Stimulated activated CD4-positive, alpha-beta T cell treated with anti-CD3 and anti-CD28 coated beads, Interleukin-1b, Interleukin-23, amount 100 ng/mL, for 48 hours (primary cell): ENCODE data around the gene AKAP9.
A peak's percentile ranks its signal among the peaks of the same experiment; 100 is the strongest.
"Not testable (repeated sequence)": the region's sequence is repeated elsewhere in the genome, so short reads cannot be mapped to it uniquely, and the experiment has no call there.

Experiments used
- DNase-seq: peaks from one replicate; pipeline ENCODE4 v3.0.0-alpha.2; 2020

AKAP9 gene

DNA sequence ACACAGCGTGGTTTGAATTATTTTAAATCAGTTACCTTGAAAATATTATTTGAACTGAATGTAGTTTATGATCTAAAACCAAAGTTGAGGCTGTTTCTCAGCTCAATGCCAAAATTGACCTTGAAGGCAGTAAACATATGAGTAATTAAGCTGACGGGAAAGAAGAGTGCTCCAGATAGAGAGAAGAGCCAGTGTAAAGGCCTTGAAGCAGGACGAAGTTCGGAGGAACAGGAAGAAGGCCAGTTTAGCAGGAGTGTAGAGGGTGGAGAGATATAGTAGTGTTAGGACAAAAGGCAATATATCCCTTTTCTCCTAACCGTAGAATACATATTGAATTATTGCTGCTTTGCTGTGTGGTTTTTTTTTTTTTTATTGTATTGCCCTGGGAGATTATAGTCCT, 130.4 kb downstream of the AKAP9 start:
- DNase-seq, result no peak

DNA sequence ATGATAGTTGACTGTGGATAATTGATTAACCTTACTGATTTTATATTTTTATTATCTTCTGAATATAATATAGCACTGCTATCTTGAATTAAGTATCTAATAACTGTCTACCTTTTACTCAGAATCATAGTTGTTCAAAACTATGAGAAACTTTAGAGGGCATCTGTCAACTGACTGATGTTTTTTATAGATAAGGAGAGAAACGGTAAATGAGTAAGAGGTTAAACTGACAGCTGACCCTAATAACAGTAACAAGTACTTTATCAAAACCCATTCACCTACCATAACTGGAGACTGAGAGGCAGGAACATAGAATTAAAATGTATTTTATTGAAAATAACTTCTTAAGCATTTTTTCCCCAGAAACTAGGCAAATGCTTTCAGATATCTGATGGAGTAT, 131.5 kb downstream of the AKAP9 start:
- DNase-seq, result no peak

DNA sequence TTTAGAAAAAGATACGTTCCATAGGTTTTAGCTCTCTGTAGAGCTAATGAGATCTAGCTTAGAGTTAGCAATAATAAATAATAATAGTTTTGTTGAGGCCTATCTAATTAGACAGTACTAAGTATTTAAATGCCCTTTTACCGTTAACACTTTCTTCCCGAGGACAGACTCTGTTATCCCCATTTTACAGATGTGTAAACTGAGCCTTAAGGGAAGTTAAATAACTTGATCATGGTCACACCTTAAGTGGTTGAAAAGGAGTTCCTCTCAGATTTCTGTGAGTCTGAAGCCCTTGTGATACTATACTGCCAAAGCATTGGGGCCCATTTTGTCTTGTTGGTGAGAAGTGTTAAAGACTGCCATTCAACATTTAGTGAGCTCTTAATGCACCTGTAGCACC, 132.0 kb downstream of the AKAP9 start:
- DNase-seq, result no peak

GRCh38 chr7:92075455-92076158, 134.9 kb downstream of the AKAP9 start:
- DNase-seq, result no peak

DNA sequence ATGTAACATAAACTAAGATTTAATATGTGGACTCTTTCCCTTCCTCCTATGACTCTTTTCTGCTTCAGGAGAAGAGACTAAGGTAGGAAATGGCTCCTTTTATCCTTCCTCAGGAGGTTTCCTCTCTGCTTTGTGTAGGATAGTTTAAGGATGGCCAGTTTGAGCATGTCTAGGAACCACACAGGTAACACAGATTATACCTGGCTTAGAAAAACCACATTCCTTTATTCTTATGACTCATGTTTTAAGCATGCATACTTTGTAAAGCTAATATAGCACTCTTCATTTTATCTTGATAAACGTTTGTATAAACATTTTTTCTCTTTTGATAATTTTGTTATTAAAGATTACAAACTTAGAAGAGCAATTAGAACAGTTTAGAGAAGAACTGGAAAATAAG, 135.8 kb downstream of the AKAP9 start:
- DNase-seq, result no peak

GRCh38 chr7:92083922-92084321, 143.3 kb downstream of the AKAP9 start:
- not testable (repeated sequence) for DNase-seq

DNA sequence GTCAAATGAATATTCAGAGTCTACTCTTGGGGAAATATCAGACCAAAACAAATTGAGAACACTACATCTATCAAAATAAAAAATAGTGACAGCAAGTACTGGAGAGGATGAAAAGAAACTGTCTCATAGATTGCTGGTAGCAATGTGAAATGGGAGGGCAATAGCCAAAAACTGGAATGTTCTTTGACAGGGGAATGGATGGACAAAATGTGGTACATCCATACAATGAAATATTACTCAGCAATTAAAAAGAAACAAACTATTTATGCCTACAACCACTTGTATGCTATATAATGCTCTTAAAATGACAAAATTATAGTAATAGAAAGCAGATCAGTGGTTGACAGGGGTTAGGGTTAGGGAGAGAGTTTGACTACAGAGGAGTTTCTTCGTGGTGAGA, 147.6 kb downstream of the AKAP9 start:
- no peak for DNase-seq

- DNase-seq, result no peak
These were observed 151.5 kb downstream of the AKAP9 start for GRCh38 chr7:92092210-92092609.

GRCh38 chr7:92095380-92095779, 154.7 kb downstream of the AKAP9 start:
- DNase-seq, result no peak

DNA sequence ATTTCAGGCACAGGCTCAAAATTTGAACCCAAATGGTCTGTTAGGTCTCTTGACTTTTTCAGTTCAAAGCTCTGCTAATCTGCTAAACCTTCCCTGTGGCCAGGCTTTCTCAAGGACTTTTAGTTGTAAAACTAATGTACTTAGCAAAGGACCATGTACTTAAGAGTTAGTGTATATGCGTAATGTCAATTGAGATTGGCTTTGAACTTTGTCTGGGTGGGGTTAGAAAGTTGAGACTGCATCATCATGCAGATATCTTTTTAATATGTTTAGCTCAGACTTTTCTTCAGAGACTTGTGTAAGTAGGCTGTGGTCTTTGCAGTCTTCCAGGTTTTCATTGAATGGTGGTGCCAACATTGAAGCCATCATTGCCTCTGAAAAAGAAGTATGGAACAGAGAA, 159.9 kb downstream of the AKAP9 start:
- DNase-seq, result no peak

DNA sequence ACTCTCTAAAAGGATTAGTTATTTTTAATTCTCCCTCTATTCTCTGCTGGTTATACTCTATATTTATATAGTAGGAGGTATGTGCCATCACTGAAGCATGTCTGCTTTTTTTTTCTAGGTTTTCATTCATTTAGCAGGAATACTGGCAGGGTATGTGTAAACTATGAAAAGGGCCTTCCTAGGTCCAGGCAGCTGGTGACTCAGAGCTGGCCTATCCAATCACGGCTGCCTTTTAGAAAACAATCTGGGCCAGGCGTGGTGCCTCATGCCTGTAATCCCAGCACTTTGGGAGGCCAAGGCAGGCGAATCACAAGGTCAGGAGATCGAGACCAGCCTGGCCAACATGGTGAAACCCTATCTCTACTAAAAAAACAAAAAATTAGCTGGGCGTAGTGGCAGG, 162.2 kb downstream of the AKAP9 start:
- DNase-seq, result not testable (repeated sequence)

DNA sequence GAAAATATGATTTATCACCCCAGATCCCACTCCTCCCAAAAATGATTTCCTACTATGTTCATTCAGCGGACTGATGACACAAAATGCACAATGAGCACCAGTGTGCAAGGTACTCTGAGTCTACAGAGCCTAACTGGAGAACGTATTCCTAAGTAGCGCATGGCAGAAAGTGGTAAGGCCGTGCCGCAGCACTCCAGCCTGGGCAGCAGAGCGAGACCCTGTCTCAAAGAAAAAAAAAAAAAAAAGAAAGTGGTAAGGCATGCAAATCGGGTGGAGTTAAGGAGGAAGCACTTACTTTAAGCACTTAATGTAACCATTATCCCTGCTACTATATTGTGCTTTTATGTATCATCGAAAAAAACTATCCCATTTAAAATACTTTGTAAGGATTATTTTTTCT, 168.2 kb downstream of the AKAP9 start:
- no peak for DNase-seq

GRCh38 chr7:92110857-92111256, 170.2 kb downstream of the AKAP9 start:
- no peak for DNase-seq

DNA sequence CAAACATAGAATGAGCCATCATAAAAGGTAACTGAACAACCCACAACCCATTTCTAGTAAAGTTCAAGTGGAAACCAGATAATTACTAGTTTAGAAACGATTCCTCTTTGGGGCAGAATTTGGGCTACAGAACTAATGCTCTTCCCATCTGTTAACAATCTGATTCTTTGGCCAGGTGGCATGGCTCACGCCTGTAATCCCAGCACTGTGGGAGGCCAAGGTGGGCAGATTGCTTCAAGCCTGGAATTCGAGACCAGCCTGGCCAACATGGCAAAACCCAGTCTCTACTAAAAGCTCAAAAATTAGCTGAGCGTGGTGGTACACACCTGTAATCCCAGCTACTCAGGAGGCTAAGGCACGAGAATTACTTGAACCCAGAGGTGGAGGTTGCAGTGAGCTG, 175.2 kb downstream of the AKAP9 start:
- no peak for DNase-seq

GRCh38 chr7:92116949-92117348, 176.3 kb downstream of the AKAP9 start:
- no peak for DNase-seq

- no peak for DNase-seq
These were observed 178.6 kb downstream of the AKAP9 start for GRCh38 chr7:92119213-92119759.

DNA sequence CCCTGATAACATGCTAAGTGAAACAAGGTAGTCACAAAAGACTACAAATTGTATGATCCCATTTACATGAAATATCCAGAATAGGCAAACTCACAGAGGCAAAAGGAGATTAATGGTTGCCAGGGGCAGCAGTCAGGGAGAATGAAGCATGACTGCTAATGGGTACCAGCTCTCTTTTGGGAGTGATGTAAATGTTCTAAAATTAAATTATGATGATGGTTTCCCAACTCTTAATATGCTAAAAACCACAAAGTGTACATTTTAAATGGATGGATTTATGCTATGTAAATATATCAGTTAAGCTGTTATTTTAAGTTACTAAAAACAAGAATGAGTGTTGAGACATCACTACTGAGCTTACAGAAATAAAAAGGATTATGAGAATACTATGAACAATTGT, 181.0 kb downstream of the AKAP9 start:
- no peak for DNase-seq

- no peak for DNase-seq
These were observed 190.4 kb downstream of the AKAP9 start for GRCh38 chr7:92131093-92131492.

DNA sequence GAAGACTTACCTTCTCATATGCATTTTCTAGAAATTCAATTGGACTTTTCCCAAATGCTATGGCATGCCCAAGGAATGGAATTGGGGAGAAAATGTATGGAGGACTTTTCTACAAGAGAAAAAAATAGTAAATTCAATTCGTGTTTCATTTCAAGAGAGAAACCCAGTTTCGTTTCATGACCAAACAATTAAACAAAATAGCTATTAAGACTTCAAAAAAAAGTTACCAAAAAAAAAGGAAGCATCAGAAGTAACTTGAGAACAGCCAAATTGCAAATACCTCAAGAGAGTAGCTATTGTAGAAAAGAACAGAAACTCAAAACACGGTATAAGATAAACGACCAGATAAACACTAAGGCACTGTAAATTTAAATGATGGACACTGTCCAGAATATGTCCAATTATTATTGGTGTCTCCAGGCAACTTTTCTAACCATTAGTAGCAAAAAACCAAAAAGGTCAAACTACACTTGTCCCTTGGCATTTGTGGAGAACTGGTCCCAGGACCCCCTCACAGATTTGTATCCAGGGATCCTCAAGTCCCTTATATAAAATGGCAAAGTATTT, 191.2 kb downstream of the AKAP9 start:
- no peak for DNase-seq

DNA sequence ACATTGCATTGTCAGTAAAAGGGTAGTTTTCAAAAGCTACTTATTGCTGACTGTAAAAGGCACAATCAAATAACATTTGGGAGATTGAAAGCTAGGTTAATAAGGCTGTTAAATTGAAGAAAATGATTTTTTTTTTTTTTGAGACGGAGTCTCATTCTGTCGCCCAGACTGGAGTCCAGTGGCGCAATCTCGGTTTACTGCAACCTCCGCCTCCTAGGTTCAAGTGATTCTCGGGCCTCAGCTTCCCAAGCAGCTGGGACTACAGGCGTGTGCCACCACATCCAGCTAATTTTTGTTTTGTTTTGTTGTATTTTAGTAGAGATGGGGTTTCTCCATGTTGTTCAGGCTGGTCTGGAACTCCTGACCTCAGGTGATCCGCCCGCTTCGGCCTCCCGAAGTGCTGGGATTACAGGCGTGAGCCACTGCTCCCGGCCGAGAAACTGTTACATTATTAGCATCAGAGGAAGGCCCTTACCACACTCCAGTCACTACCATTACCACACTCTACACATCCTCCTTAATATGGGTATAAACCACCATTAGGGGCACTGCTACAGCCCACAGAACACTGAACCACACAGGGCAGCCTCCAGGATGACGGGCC, 192.6 kb downstream of the AKAP9 start:
- DNase-seq, result no peak

DNA sequence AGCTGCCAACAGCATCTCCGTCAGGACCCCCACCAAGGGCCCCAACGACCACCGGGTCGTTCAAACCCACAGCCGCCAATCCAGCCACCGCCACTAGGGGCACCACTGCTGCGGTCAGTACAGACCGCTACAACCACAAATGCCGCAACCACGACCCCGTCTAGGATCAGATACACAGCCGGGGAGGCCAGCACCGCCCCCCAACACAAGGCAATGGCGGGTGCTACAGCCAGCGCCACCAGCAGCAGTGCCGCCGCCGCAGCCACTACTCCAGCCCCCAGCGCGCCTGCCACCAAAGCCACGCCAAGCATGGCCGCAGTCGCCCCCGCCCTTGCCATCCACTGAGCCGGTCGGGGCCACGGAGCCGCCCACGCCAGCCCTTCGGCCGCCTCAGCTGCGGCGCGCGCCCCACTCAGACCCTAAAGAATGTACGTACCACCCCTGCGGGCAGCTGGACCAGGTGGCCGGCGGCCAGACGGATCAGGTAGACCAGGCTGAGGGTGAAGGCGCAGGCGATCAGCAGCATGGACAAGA, 193.1 kb downstream of the AKAP9 start:
- DNase-seq, result peak; percentile 55

- DNase-seq, result peak; percentile 92
These were observed 193.8 kb downstream of the AKAP9 start, which contains the start of gene CYP51A1 for GRCh38 chr7:92134271-92135051. CYP51A1 (minus strand) TSS chr7:92134477; CDS start chr7:92134364, 113 bp downstream.
